A673 (cell line): Measurements from ENCODE around the gene CAMK1D. TPM values are rescaled to one million over a fixed set of nuclear protein-coding genes. Genes with fewer than 3 reads are reported as not detected.

Experiments
- BruUV-seq: library from RNA; stranded (reverse); fragments of 400-500 nt; replicated peaks from 2 replicates; lab custom pipeline; 2021; lab: Mats Ljungman, UMichigan
- CTCF ChIA-PET: fragments of 300-600 bp; sonication (Branson Sonifier 250); formaldehyde crosslinking; loops from one replicate; lab custom pipeline; 2022; ENCODE audit warnings: antibody characterized with exemption; lab: Charles Lee
- POLR2A ChIA-PET: fragments of 300-600 bp; sonication (Branson Sonifier 250); formaldehyde crosslinking; loops from one replicate; lab custom pipeline; 2022; ENCODE audit warnings: antibody characterized with exemption; ENCODE audit not compliant: low non-redundant PET; lab: Charles Lee
- DNase-seq: peaks from one replicate; pipeline ENCODE4 v3.0.0-alpha.2; 2015; ENCODE audit warnings: low spot score
- H3K27ac ChIP-seq: fragments of 200-600 bp; sonication (generic); 2 replicates; pipeline ENCODE4 v1.5.1; 2016; ENCODE audit warnings: mixed run types, low read depth, mild to moderate bottlenecking, mixed read lengths, antibody characterized with exemption, low read length; ENCODE audit not compliant: poor library complexity, severe bottlenecking
- H3K27me3 ChIP-seq: fragments of 200-600 bp; sonication (generic); replicated peaks from 2 replicates; pipeline ENCODE4 v1.6.1; 2017; ENCODE audit warnings: mixed run types, low read depth, mild to moderate bottlenecking, mixed read lengths, antibody characterized with exemption, low read length; ENCODE audit not compliant: insufficient read depth, poor library complexity
- H3K36me3 ChIP-seq: fragments of 200-600 bp; sonication (generic); 2 replicates; pipeline ENCODE4 v1.6.1; 2016; ENCODE audit warnings: mixed run types, mild to moderate bottlenecking, mixed read lengths, antibody characterized with exemption, low read length; ENCODE audit not compliant: insufficient read depth, poor library complexity, severe bottlenecking
- H3K4me1 ChIP-seq: fragments of 200-600 bp; sonication (generic); 2 replicates; pipeline ENCODE4 v1.6.1; 2017; ENCODE audit warnings: mixed run types, mild to moderate bottlenecking, mixed read lengths, antibody characterized with exemption, low read length; ENCODE audit not compliant: insufficient read depth, poor library complexity, severe bottlenecking
- H3K4me3 ChIP-seq: fragments of 200-600 bp; sonication (generic); 2 replicates; pipeline ENCODE4 v1.5.1; 2016; ENCODE audit warnings: low read depth, mixed run types, mild to moderate bottlenecking, mixed read lengths, low read length; ENCODE audit not compliant: poor library complexity, severe bottlenecking
- H3K9me3 ChIP-seq: fragments of 200-600 bp; sonication (generic); 2 replicates; pipeline ENCODE4 v1.6.1; 2016; ENCODE audit warnings: mixed run types, low read depth, mild to moderate bottlenecking, mixed read lengths, antibody characterized with exemption, low read length; ENCODE audit not compliant: poor library complexity, severe bottlenecking
- EZH2 ChIP-seq: fragments of 200-600 bp; sonication (generic); IDR thresholded peaks from 2 replicates; pipeline ENCODE4 v1.6.1; 2017; ENCODE audit warnings: borderline replicate concordance, low read depth, mild to moderate bottlenecking, mixed read lengths, antibody characterized with exemption, low read length; ENCODE audit not compliant: poor library complexity, severe bottlenecking
- intact Hi-C: fragments of 100-400 bp; cut with micrococcal nuclease; formaldehyde crosslinking; loops from one replicate; pipeline ENCODE4 v1.10.0; 2022; ENCODE audit not compliant: unreplicated experiment
- total RNA-seq: library from RNA; stranded (reverse); gene quantifications from 2 replicates; pipeline ENCODE4 v1.2.3, GENCODE V29; 2021
- TF ChIP-seq, protein P1 (sequence below): fragments of 300-800, 200-600 bp; sonication (generic); conservative IDR thresholded peaks from 2 replicates; pipeline ENCODE4 v1.5.1; 2017; ENCODE audit warnings: low read depth, mild to moderate bottlenecking, antibody characterized with exemption, low read length, moderate library complexity, mixed read lengths

The CAMK1D gene
- total RNA-seq, 1 experiment from 2014 or later = 23.7 TPM

DNA sequence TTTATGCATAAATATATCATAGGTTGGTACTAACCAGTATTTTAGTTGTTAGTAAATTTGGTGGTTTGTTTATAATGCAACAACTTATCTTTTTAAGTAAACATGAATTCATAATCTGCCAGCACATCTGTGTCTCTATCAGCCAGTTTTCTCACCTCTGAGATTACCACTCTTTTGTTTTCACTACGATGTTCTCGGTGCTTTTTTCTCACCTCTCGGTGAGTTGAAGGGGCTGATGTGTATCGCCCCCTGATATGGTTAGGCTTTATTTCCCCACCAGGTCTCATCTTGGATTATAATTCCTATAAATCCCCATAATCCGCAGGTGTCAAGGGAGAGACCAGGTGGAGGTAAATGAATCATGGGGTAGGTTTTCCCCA lies 114.1 kb downstream of the CAMK1D start:
- Histone ChIP-seq H3K4me1 (peaks cover 10% of the 10 kb centered on the region), H3K27ac (no peak overlapping the region), H3K4me3 (no peak overlapping the region), H3K9me3 (no peaks in the 10 kb centered on the region), H3K36me3 (no peaks in the 10 kb centered on the region), H3K27me3 (no peaks in the 10 kb centered on the region)
- BruUV-seq = no TSS peak
- ChIA-PET CTCF (no interaction called here), POLR2A (no interaction called here)
- TF ChIP-seq, protein P1, sequence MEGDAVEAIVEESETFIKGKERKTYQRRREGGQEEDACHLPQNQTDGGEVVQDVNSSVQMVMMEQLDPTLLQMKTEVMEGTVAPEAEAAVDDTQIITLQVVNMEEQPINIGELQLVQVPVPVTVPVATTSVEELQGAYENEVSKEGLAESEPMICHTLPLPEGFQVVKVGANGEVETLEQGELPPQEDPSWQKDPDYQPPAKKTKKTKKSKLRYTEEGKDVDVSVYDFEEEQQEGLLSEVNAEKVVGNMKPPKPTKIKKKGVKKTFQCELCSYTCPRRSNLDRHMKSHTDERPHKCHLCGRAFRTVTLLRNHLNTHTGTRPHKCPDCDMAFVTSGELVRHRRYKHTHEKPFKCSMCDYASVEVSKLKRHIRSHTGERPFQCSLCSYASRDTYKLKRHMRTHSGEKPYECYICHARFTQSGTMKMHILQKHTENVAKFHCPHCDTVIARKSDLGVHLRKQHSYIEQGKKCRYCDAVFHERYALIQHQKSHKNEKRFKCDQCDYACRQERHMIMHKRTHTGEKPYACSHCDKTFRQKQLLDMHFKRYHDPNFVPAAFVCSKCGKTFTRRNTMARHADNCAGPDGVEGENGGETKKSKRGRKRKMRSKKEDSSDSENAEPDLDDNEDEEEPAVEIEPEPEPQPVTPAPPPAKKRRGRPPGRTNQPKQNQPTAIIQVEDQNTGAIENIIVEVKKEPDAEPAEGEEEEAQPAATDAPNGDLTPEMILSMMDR = no peak
- no peak for TF ChIP-seq EZH2
- no peak for DNase-seq
- intact Hi-C loops = no loop called here

GRCh38 chr10:12465385-12466136 lies 116.2 kb downstream of the CAMK1D start:
- Histone ChIP-seq H3K27ac (no peak overlapping the region), H3K4me3 (no peak overlapping the region), H3K4me1 (peaks cover 4% of the 10 kb centered on the region), H3K36me3 (no peaks in the 10 kb centered on the region), H3K9me3 (no peaks in the 10 kb centered on the region), H3K27me3 (no peaks in the 10 kb centered on the region)
- no TSS peak for BruUV-seq
- intact Hi-C loops = no loop called here
- no peak for DNase-seq
- ChIA-PET POLR2A (no interaction called here), CTCF (no interaction called here)
- TF ChIP-seq EZH2 = no peak
- TF ChIP-seq, protein P1 = no peak

GRCh38 chr10:12466704-12467305 lies 117.5 kb downstream of the CAMK1D start:
- BruUV-seq = no TSS peak
- Histone ChIP-seq H3K36me3 (no peaks in the 10 kb centered on the region), H3K9me3 (no peaks in the 10 kb centered on the region), H3K4me1 (peaks cover 4% of the 10 kb centered on the region), H3K27me3 (no peaks in the 10 kb centered on the region), H3K4me3 (no peak overlapping the region), H3K27ac (no peak overlapping the region)
- ChIA-PET POLR2A (no interaction called here), CTCF (no interaction called here)
- intact Hi-C loops = no loop called here
- DNase-seq = no peak
- no peak for TF ChIP-seq EZH2
- TF ChIP-seq, protein P1 = no peak
